A549 (cell line): ENCODE data around the gene TAGLN3. TPM values are rescaled to one million over a fixed set of nuclear protein-coding genes. Genes with fewer than 3 reads are reported as not detected.

Experiments
- ATAC-seq, 2 experiments: fragments of 200-7000 bp in 1 of 2; fragments of >200 bp in 1 of 2; cut with Nextera tagmentation in 1 of 2; cut with Tn5 transposase in 1 of 2; 3 replicates each; pipeline versions ENCODE4 v1.8.0 to v1.9.1; 2018 to 2020; ENCODE audit warnings: mild to moderate bottlenecking in 1 of 2, moderate library complexity in 1 of 2
- CTCF ChIA-PET: fragments of 300-600 bp; sonication (Branson Sonifier 250); formaldehyde crosslinking; extraction: SDS; loops from one replicate; lab custom pipeline; 2021; ENCODE audit warnings: antibody characterized with exemption, inconsistent platforms; lab: Yijun Ruan, JAX
- POLR2A ChIA-PET: fragments of 350-600 bp; formaldehyde crosslinking; extraction: SDS; loops from one replicate; lab custom pipeline; 2021; ENCODE audit warnings: antibody characterized with exemption, inconsistent platforms; lab: Yijun Ruan, JAX
- DNase-seq, 2 experiments: peaks; one replicate each; pipeline versions ENCODE4 v3.0.0 to v3.0.0-alpha.2; 2011 to 2016; ENCODE audit warnings: low read depth in 1 of 2, low spot score in 1 of 2
- FAIRE-seq: peaks from 2 replicates; lab custom pipeline; 2011; peaks lifted over from hg19 to GRCh38; lab: Jason Lieb, UNC
- H3K27ac ChIP-seq, 2 experiments: fragments of >200 bp; sonication (Bioruptor Twin); formaldehyde crosslinking; 3 replicates each; pipeline ENCODE4 v1.5.1; 2016 to 2017
- H3K4me1 ChIP-seq: fragments of >200 bp; sonication (Bioruptor Twin); formaldehyde crosslinking; 3 replicates; pipeline ENCODE4 v1.6.1; 2016
- H3K4me2 ChIP-seq: fragments of >200 bp; sonication (Bioruptor Twin); formaldehyde crosslinking; 3 replicates; pipeline ENCODE4 v1.6.1; 2016
- H3K4me3 ChIP-seq: fragments of >200 bp; sonication (Bioruptor Twin); formaldehyde crosslinking; 3 replicates; pipeline ENCODE4 v1.5.1; 2016
- H3K9me3 ChIP-seq: fragments of >200 bp; sonication (Bioruptor Twin); formaldehyde crosslinking; 3 replicates; pipeline ENCODE4 v1.6.1; 2016
- ATOH8 ChIP-seq: fragments of 250-450 bp; sonication (Bioruptor Pico); IDR thresholded peaks from 2 replicates; pipeline ENCODE4 v1.5.0; 2020; ENCODE audit warnings: low read depth, mild to moderate bottlenecking, moderate library complexity
- CHD4 ChIP-seq: fragments of 200-600 bp; sonication (generic); IDR thresholded peaks from 2 replicates; pipeline ENCODE4 v1.6.1; 2016; ENCODE audit warnings: antibody characterized with exemption, mild to moderate bottlenecking, borderline replicate concordance
- CTCF ChIP-seq: fragments of >200 bp; sonication (Bioruptor Twin); formaldehyde crosslinking; IDR thresholded peaks from 3 replicates; pipeline ENCODE4 v1.5.1; 2016
- E2F6 ChIP-seq: IDR thresholded peaks from 2 replicates; pipeline ENCODE4 v1.6.1; 2012; ENCODE audit warnings: low read depth, borderline replicate concordance
- EP300 ChIP-seq, 2 experiments: fragments of >200 bp; sonication (Bioruptor Twin); formaldehyde crosslinking; IDR thresholded peaks; 2 replicates in 1 of 2; 3 replicates in 1 of 2; pipeline ENCODE4 v1.6.1; 2016 to 2017
- FOSB ChIP-seq: fragments of 250-450 bp; sonication (Bioruptor Pico); IDR thresholded peaks from 2 replicates; pipeline ENCODE4 v1.5.0; 2020; ENCODE audit warnings: mild to moderate bottlenecking, moderate library complexity
- FOSL2 ChIP-seq, 2 experiments: fragments of 450-650 bp in 1 of 2; fragments of >200 bp in 1 of 2; sonication (Bioruptor Twin) in 1 of 2; formaldehyde crosslinking; IDR thresholded peaks; 2 replicates each; pipeline versions ENCODE4 v1.5.0 to v1.6.1; 2016 to 2020; ENCODE audit warnings: mild to moderate bottlenecking in 1 of 2, moderate library complexity in 1 of 2
- HES2 ChIP-seq: fragments of >200 bp; sonication (Bioruptor Twin); formaldehyde crosslinking; IDR thresholded peaks from 2 replicates; pipeline ENCODE4 v1.6.1; 2016
- MAZ ChIP-seq: fragments of 150-350 bp; IDR thresholded peaks from 2 replicates; pipeline ENCODE4 v1.6.1; 2014; ENCODE audit warnings: antibody characterized with exemption, low read depth, low read length, borderline replicate concordance
- NPAS2 ChIP-seq: fragments of 250-450 bp; sonication (Bioruptor Pico); IDR thresholded peaks from 2 replicates; pipeline ENCODE4 v1.8.0; 2022; ENCODE audit warnings: mild to moderate bottlenecking, moderate library complexity, borderline replicate concordance
- PBX3 ChIP-seq: IDR thresholded peaks from 2 replicates; pipeline ENCODE4 v1.6.1; 2012
- RAD21 ChIP-seq, 2 experiments: fragments of >200 bp in 1 of 2; sonication (Bioruptor Twin) in 1 of 2; formaldehyde crosslinking in 1 of 2; IDR thresholded peaks in 1 of 2; conservative IDR thresholded peaks in 1 of 2; 2 replicates in 1 of 2; 3 replicates in 1 of 2; pipeline ENCODE4 v1.6.1; 2012 to 2018; ENCODE audit warnings: inconsistent platforms in 1 of 2
- REST ChIP-seq: fragments of 200-600 bp; sonication (generic); IDR thresholded peaks from 2 replicates; pipeline ENCODE4 v1.6.1; 2016; ENCODE audit warnings: antibody characterized with exemption, mild to moderate bottlenecking, moderate library complexity
- RFX5 ChIP-seq: fragments of 450-650 bp; IDR thresholded peaks from 2 replicates; pipeline ENCODE4 v1.7.1; 2014; ENCODE audit warnings: antibody characterized with exemption, mild to moderate bottlenecking, moderate library complexity
- SREBF2 ChIP-seq: fragments of 450-650 bp; IDR thresholded peaks from 2 replicates; pipeline ENCODE4 v1.6.1; 2014; ENCODE audit warnings: mild to moderate bottlenecking, moderate library complexity
- TFCP2L1 ChIP-seq: fragments of 250-450 bp; sonication (Bioruptor Pico); IDR thresholded peaks from 2 replicates; pipeline ENCODE4 v1.5.0; 2021; ENCODE audit warnings: mild to moderate bottlenecking
- USF2 ChIP-seq: fragments of 450-650 bp; IDR thresholded peaks from 2 replicates; pipeline ENCODE4 v1.6.1; 2014; ENCODE audit warnings: antibody characterized with exemption
- ZC3H11A ChIP-seq: fragments of 450-650 bp; IDR thresholded peaks from 2 replicates; pipeline ENCODE4 v1.6.1; 2014; ENCODE audit warnings: antibody characterized with exemption, mild to moderate bottlenecking
- ZSCAN20 ChIP-seq: fragments of 250-450 bp; sonication (Bioruptor Pico); IDR thresholded peaks from 2 replicates; pipeline ENCODE4 v1.8.0; 2022; ENCODE audit warnings: mild to moderate bottlenecking, moderate library complexity
- WGBS: methylation state at CpG from one replicate; pipeline ENCODE4 v1.1.6; 2017; ENCODE audit errors: missing lambda C conversion rate; 5-methylcytosine and 5-hydroxymethylcytosine counted together
- polyA plus RNA-seq, 4 experiments: library from polyadenylated mRNA; depleted of rRNA in 3 of 4; stranded (reverse); fragments of >200 nt; fragmentation: RNase III in 1 of 4; extraction: RNeasy Plus Mini Kit Qiagen cat#74134 plus additional on column Dnase treatment in 1 of 4; gene quantifications; 2 replicates in 3 of 4; 3 replicates in 1 of 4; pipeline ENCODE4 v1.2.3, GENCODE V29; 2011 to 2017

Gene TAGLN3
- polyA plus RNA-seq, 2 of the 4 experiments (the other 2 are of a cell fraction): not detected

GRCh38 chr3:112012205-112012992 lies 13.7 kb downstream of the TAGLN3 start:
- Histone ChIP-seq H3K4me2 (no peak overlapping the region), H3K4me3 (no peak overlapping the region), H3K4me1 (0 out of 3 replicates have a peak, but pooled peaks cover 5% of the 10 kb centered on the region)
- ATAC-seq: no peak
- CTCF ChIA-PET: interaction anchor here (0.7 to 12.2 kb wide), 27 partner anchors 10 to 346 kb away, joined by 3 to 189 read pairs (median 10); partner anchors contain the start of genes ABHD10 and TAGLN3
- POLR2A ChIA-PET: interaction anchor here (1.5 to 2.4 kb wide), 2 partner anchors 34 to 152 kb away, joined by 5 to 15 read pairs; partner anchors contain the start of gene ABHD10
- no peak for FAIRE-seq
- TF ChIP-seq SREBF2: no peak
- no peak for TF ChIP-seq ZSCAN20
- TF ChIP-seq CHD4: no peak
- no peak for TF ChIP-seq USF2
- no peak for TF ChIP-seq MAZ
- no peak for TF ChIP-seq NPAS2 (CRISPR knock-in tag)
- TF ChIP-seq E2F6: no peak
- no peak for TF ChIP-seq ATOH8 (CRISPR knock-in tag)
- TF ChIP-seq RAD21 (conservative IDR thresholded peaks at IDR 0.05 in 1 of 2, IDR thresholded peaks at IDR 0.05 in 1 of 2): no peak
- no peak for TF ChIP-seq RFX5
- TF ChIP-seq FOSB (CRISPR knock-in tag): no peak
- no peak for TF ChIP-seq HES2
- TF ChIP-seq CTCF: no peak
- TF ChIP-seq FOSL2 (IDR thresholded peaks at IDR 0.05): no peak
- TF ChIP-seq FOSL2 (CRISPR knock-in tag; IDR thresholded peaks at IDR 0.05): no peak
- TF ChIP-seq ZC3H11A: no peak
- no peak for TF ChIP-seq EP300 (IDR thresholded peaks at IDR 0.05)
- no peak for TF ChIP-seq REST
- TF ChIP-seq PBX3: no peak
- no peak for TF ChIP-seq TFCP2L1 (CRISPR knock-in tag)
- TF ChIP-seq, all 56 proteins: peak for 0
- 79% methylated on average over 6 of the region's 6 CpGs for WGBS
- Histone ChIP-seq H3K27ac (0 out of 6 replicates have a peak overlapping the region, but pooled peaks of 1 of the 2 experiments have one; percentile 16), H3K9me3 (no peaks in the 10 kb centered on the region)
- DNase-seq: no peak
